GM15510 (cell line): Measurements from ENCODE around the gene DYRK1A.

ENCODE experiments used
- POLR2A ChIP-seq: IDR thresholded peaks from 3 replicates; pipeline ENCODE4 v1.6.1; 2011; ENCODE audit warnings: borderline replicate concordance; ENCODE audit not compliant: insufficient read length; ENCODE audit errors: extremely low read depth

Gene DYRK1A

GRCh38 chr21:37414292-37415253 lies 48.0 kb downstream of the DYRK1A start:
- TF ChIP-seq POLR2A = no peak

DNA sequence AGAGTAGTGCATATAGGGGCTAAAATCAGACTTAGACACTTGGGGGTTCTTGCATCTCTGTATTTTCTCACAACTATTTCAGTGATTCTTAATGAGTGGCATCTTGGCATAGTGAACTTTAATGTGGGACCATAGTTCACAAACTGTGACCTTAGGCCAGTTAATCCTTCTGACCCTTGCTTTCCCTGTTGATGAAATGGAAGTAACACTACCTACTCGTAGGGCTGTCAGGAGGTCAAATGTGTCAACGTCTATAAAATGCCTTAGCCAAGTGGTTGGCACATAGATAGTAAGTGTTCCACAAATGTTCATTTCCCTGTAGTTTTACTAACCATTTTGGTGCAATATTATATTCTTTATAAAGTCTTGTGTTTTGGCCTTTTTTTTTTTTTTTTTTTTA lies 49.4 kb downstream of the DYRK1A start:
- no peak for TF ChIP-seq POLR2A

GRCh38 chr21:37416914-37417313 lies 50.3 kb downstream of the DYRK1A start:
- TF ChIP-seq POLR2A = no peak

- TF ChIP-seq POLR2A = no peak
Measured at GRCh38 chr21:37419228-37419906, 52.8 kb downstream of the DYRK1A start.

- no peak for TF ChIP-seq POLR2A
Measured at GRCh38 chr21:37421306-37421705, 54.7 kb downstream of the DYRK1A start.

DNA sequence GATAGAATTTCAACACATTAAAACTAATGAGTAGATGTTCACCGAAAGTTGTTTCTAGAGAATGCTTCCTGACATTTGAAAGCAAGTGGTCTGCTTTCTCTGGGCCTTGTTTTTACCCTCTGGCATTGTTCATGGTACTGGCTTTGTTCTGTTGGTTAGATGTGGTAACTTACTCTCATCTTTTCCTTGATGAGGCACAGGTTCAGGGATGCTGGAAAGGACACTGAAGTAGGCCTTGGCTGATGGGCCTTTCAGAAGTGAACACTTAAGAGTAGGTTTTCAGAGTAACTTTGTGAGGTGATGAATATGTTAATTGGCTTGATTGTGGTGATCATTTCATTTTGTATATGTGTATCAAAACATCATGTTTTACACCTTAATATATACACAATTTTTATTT lies 55.8 kb downstream of the DYRK1A start:
- no peak for TF ChIP-seq POLR2A

DNA sequence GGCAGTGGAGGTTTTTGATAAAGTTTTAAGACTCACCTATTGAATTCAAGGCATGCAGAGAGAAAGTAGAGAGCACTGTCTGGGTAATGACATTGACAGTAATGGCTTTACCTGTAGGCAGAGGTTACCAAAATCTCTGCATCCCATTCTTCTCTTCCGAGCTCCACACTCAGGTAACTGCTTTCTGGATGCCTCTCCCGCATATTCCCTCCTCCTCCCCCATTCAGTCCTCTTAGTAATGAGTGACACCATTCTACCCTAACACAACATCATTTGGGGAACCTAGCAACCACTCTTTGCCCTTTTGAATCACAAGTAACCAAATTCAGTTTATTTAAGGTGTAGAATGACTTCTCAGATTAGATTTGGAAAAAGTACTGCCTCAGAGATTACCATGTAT lies 56.5 kb downstream of the DYRK1A start:
- TF ChIP-seq POLR2A = no peak

GRCh38 chr21:37424396-37424795 lies 57.8 kb downstream of the DYRK1A start:
- no peak for TF ChIP-seq POLR2A

GRCh38 chr21:37425001-37425400 lies 58.4 kb downstream of the DYRK1A start:
- TF ChIP-seq POLR2A = no peak

GRCh38 chr21:37425684-37426083 lies 59.1 kb downstream of the DYRK1A start:
- TF ChIP-seq POLR2A = no peak

DNA sequence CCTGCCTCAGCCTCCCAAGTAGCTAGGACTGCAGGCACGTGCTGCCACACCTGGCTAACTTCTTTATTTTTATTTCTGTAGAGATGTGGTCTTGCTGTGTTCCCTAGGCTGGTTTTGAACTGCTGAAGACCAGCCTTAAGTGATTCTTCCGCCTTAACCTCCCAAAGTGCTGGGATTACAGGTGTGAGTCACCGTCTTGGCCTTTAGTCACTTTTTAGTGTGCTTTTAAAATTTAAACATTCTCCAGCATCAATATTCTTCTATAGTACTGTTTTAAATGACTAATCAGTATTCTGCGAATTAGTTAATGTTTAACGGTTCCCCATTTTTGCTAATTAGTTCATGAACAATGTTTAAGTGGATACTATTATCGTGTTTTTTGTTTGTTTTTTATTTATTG lies 60.6 kb downstream of the DYRK1A start:
- TF ChIP-seq POLR2A = no peak

GRCh38 chr21:37429356-37429755 lies 62.8 kb downstream of the DYRK1A start:
- no peak for TF ChIP-seq POLR2A

DNA sequence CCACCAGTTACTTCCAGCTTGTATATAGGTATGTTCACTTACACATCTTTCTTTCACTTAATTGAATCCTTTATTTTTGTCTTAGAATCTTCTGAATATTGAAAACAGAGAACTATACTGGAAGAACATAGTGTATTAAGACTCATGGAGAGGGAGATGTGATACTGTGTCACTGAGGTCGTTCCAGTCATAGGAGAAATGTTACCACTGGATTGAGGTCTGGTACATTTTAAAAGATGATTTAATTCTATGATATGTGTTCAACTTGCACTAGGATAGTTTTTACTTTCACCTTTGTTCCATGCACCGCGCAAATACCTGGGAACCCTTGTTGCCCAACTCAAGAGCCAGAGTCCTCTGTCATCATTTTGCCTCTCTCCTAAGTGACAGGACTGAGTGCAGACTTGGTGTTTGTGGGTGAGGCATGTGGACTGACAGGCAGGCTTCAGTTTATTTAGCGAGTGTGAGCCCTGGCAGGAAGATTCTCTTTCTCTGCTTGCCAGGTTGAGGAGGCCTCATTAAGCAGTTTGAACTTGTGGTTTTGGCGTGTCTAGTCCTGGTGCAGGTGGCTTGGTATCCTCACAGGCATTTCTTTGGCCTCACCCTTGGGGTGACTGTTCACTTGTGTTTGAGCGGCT lies 63.7 kb downstream of the DYRK1A start:
- no peak for TF ChIP-seq POLR2A

DNA sequence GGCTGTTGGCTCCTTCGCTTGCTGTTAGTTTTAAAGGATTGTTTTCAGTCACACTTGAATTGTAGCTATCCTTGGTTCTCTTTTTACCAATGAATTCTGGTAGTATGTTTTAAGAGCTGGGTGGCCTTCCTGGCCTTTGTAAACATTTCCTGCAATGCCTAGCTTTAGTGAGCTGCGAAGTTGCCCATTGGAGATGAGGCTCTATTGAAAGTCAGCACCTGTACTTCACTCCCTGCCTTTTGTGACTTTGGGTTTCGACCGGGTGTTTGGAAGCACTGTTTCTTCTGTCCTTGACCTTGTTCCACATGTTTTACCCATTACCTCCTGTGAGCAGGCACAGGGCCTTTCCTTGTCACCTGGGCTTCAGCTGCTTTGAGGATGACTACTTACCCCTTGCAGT lies 64.7 kb downstream of the DYRK1A start:
- no peak for TF ChIP-seq POLR2A
